NT2/D1 (cell line): ENCODE data around the gene ZBTB7A.
A peak's percentile ranks its signal among the peaks of the same experiment; 100 is the strongest.

ENCODE experiments used
- DNase-seq: peaks from one replicate; pipeline ENCODE4 v3.0.0-alpha.2; 2011; ENCODE audit warnings: low read depth, low spot score
- H3K27me3 ChIP-seq: 2 replicates; pipeline ENCODE4 v1.6.0; 2011; ENCODE audit warnings: mild to moderate bottlenecking; ENCODE audit not compliant: insufficient read length, insufficient read depth
- H3K36me3 ChIP-seq: 2 replicates; pipeline ENCODE4 v1.6.1; 2011; ENCODE audit warnings: mild to moderate bottlenecking, low read length, mixed read lengths; ENCODE audit not compliant: insufficient read depth, insufficient read length
- H3K4me1 ChIP-seq: 2 replicates; pipeline ENCODE4 v1.5.1; 2011; ENCODE audit not compliant: insufficient read depth, insufficient read length
- H3K4me3 ChIP-seq: 2 replicates; pipeline ENCODE4 v1.5.1; 2011; ENCODE audit warnings: low read depth; ENCODE audit not compliant: insufficient read length
- H3K9ac ChIP-seq: 2 replicates; pipeline ENCODE4 v1.6.0; 2011; ENCODE audit warnings: low read depth; ENCODE audit not compliant: insufficient read length
- H3K9me3 ChIP-seq: 2 replicates; pipeline ENCODE4 v1.5.1; 2011; ENCODE audit warnings: mild to moderate bottlenecking, low read length; ENCODE audit not compliant: insufficient read depth
- SUZ12 ChIP-seq: IDR thresholded peaks from 2 replicates; pipeline ENCODE4 v1.6.1; 2011; ENCODE audit not compliant: insufficient read length, insufficient read depth; ENCODE audit errors: extremely low read depth
- YY1 ChIP-seq: IDR thresholded peaks from 2 replicates; pipeline ENCODE4 v1.6.1; 2011; ENCODE audit not compliant: insufficient read length, insufficient read depth
- ZNF274 ChIP-seq: IDR thresholded peaks from 2 replicates; pipeline ENCODE4 v1.6.1; 2011; ENCODE audit warnings: mild to moderate bottlenecking, low read depth, low read length

ZBTB7A gene

GRCh38 chr19:4054441-4055208 lies 12.1 kb downstream of the ZBTB7A start:
- no peak for DNase-seq
- Histone ChIP-seq H3K4me1 (peaks cover 28% of the 10 kb centered on the region), H3K9ac (no peak overlapping the region), H3K9me3 (no peaks in the 10 kb centered on the region), H3K36me3 (peaks cover 71% of the 10 kb centered on the region), H3K4me3 (no peak overlapping the region), H3K27me3 (no peaks in the 10 kb centered on the region)
- TF ChIP-seq YY1 (no peak), SUZ12 (no peak), ZNF274 (no peak)

GRCh38 chr19:4053423-4054324 lies 13.0 kb downstream of the ZBTB7A start:
- Histone ChIP-seq H3K4me1 (peaks cover 20% of the 10 kb centered on the region), H3K9me3 (no peaks in the 10 kb centered on the region), H3K36me3 (peaks cover 76% of the 10 kb centered on the region), H3K4me3 (no peak overlapping the region), H3K9ac (no peak overlapping the region), H3K27me3 (no peaks in the 10 kb centered on the region)
- no peak for TF ChIP-seq SUZ12
- TF ChIP-seq ZNF274, result no peak
- TF ChIP-seq YY1, result no peak
- no peak for DNase-seq

DNA sequence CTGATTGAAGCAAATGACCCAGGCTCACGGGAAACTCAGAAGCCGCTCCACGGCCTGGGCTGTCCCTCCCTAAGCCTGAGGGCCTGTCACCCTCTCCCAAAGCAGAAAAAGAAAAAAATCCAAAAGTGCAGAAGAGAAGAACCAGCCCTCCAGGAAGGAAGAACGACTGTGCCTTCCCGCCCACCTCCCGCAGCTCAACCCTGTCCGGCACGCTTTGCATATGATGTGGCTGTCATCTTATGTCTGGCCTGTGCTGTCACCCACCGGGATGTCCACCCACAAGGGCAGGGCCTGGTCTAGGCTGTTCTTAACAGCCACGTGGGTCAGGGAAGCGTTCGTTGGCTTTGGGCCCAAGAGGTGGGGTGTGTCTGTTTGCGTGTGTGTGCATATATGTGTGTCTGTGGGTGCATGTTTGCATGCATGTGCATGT lies 13.7 kb downstream of the ZBTB7A start:
- Histone ChIP-seq H3K36me3 (peaks cover 82% of the 10 kb centered on the region), H3K4me3 (no peak overlapping the region), H3K27me3 (no peaks in the 10 kb centered on the region), H3K9me3 (no peaks in the 10 kb centered on the region), H3K4me1 (peaks cover 21% of the 10 kb centered on the region), H3K9ac (no peak overlapping the region)
- TF ChIP-seq SUZ12 (no peak), ZNF274 (no peak), YY1 (no peak)
- no peak for DNase-seq

- Histone ChIP-seq H3K36me3 (peaks cover 79% of the 10 kb centered on the region), H3K27me3 (no peaks in the 10 kb centered on the region), H3K4me1 (peaks cover 19% of the 10 kb centered on the region), H3K4me3 (no peak overlapping the region), H3K9ac (peak overlapping the region; percentile 32), H3K9me3 (no peaks in the 10 kb centered on the region)
- no peak for DNase-seq
- TF ChIP-seq SUZ12, result no peak
- no peak for TF ChIP-seq YY1
- TF ChIP-seq ZNF274, result no peak
Measured at GRCh38 chr19:4052114-4052992, 14.3 kb downstream of the ZBTB7A start.

GRCh38 chr19:4051175-4052101 lies 15.3 kb downstream of the ZBTB7A start:
- peaks cover 19% of the 10 kb centered on the region for H3K4me1 ChIP-seq
- peaks cover 78% of the 10 kb centered on the region for H3K36me3 ChIP-seq
- H3K9ac ChIP-seq, result no peak overlapping the region
- DNase-seq, result no peak
- no peaks in the 10 kb centered on the region for H3K27me3 ChIP-seq
- no peak overlapping the region for H3K4me3 ChIP-seq
- no peak for TF ChIP-seq SUZ12
- no peak for TF ChIP-seq YY1
- no peak for TF ChIP-seq ZNF274
- no peaks in the 10 kb centered on the region for H3K9me3 ChIP-seq

DNA sequence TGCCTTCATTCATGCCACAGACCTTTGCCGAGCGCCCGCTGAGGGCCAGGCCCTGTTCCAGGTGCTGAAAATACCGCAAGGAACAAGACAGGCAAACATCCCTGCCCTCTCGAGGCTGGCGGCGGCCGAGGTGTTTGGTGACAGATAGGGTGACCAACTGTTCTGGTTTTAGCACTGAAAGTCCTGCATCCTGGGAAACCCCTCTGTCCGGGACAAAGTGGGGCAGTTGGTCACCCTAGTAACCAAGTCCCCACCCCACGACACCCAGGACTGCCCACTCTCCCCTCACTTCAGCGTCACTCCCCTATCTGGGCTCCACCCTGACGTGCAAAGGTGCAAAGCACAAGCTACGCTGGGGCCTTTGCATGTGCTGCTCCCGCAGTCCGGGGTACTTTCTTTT lies 17.3 kb downstream of the ZBTB7A start:
- TF ChIP-seq ZNF274, result no peak
- TF ChIP-seq SUZ12, result no peak
- TF ChIP-seq YY1, result no peak
- peaks cover 74% of the 10 kb centered on the region for H3K36me3 ChIP-seq
- peaks cover 21% of the 10 kb centered on the region for H3K4me1 ChIP-seq

More for the DNA sequence above, 17.3 kb downstream of the ZBTB7A start:
- Histone ChIP-seq H3K9ac (no peak overlapping the region), H3K4me3 (no peak overlapping the region), H3K9me3 (no peaks in the 10 kb centered on the region), H3K27me3 (no peaks in the 10 kb centered on the region)
- no peak for DNase-seq
